HG03280 (cell line): ENCODE data around the gene CALU.

ENCODE experiments used
- ATAC-seq: cut with Tn5 transposase; IDR thresholded peaks from one replicate; pipeline ENCODE4 v1.9.1; 2021; ENCODE audit warnings: mild to moderate bottlenecking, moderate library complexity; ENCODE audit not compliant: unreplicated experiment

CALU gene

DNA sequence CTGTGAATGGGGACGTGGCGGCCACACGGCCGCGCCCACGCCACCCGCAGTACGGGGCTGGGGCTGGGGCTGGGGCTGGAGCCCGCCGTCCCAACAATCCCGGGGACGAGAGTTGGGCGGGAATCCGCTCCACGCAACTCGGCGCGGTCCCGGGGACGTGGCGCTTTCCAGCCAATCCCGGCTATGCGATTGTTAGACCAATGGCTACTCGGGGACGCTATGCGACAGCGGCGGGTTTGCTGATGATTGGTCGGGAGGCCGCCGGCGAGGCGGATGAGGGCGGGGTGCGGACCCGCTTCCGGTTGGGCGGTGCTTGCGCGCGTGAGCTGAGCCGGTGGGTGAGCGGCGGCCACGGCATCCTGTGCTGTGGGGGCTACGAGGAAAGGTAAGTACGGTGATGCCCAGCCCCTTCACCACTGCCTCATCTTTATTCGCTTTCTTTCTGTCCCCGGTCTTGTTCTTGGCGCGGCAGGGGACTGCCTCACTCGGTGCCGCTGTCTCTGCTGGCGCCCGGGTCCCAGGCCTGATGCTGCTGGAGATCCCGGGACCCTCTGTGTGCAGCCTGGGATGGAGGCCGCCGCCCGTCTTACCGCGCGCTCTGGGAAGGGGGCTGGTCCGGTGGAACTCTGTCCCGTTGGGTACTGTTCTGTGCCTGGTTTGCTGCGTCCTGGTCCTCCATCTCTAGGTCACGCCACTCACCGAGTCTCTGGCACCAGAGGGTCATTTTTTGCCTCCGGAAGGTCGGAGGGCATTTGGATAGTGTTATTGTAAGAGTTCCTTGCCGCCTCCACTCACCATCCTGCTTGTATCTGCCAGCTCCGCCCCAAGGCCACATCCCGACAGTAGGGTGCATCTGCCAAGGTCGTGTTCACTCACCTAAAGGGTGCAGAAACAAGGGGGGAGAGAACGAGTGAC lies at the start of gene CALU:
Gene CALU (plus strand): TSS at position 312 of the 915 bp plus-strand sequence. CDS start 9,225 bp downstream, outside the sequence.
- ATAC-seq: peak; percentile 99

GRCh38 chr7:128691227-128691626 lies 47.9 kb upstream of the CALU start:
- ATAC-seq: no peak

DNA sequence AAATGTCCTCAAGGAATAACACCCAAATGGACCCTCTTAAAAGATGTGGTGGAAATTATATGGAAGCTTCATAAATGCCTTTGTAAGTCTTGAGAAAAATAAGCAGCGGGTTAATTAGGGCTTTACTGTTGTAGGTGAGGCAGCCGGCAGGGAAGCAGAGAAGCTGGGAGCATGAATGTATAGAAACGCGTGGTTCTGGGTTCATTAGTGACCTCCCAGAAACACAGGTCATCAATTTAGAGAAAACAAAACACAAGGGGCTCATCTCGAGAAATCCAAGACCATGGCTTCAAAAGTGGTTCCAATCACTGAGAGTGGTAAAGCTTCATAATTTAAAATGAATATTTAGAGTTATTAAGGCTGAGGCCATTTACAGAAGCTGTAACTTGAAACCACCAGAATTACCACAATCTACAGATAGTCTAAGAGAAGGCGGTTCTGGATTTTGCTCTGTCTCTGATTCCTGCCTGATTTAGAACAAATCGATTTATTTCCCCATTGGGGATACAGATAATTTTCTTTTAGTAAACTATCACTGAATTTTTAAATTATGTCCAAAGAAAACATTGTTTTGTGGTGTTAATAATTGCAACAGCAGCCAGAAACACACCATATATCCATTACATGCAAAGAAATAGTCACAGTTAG lies 46.4 kb upstream of the CALU start:
- ATAC-seq: no peak

DNA sequence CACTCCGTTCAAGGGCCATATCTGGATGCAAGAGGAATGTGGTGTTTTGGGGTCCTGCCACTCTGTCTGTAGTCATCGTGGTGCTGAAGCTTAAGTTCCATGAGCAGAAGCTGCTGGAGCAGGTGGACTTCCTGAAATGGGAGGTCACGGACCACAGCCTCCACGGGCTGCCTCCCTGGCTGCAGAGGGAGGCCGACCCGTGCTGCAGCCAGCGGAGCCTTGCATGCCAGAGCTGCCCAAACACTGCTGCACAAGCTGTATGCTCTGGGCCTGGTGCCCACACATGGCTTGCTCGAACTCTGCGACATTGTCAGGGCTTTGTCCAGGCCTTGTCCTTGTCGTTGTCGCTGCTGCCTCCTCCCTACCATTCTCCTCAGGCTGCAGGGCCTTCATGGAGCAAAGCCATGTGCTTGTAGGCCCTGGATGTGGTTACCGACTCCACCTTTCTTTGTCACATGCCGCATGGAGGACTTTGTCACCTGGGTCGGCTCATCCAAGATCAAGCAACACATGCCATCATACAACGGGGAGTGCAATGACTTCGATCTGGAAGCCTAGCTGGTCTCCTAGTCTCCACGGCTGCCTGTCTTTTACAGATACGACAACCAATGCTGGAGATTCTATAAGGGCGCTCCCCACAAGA lies 45.7 kb upstream of the CALU start:
- ATAC-seq: no peak

- ATAC-seq: no peak
These were observed 44.4 kb upstream of the CALU start for GRCh38 chr7:128694738-128695137.

- no peak for ATAC-seq
These were observed 41.8 kb upstream of the CALU start for GRCh38 chr7:128697302-128697905.

DNA sequence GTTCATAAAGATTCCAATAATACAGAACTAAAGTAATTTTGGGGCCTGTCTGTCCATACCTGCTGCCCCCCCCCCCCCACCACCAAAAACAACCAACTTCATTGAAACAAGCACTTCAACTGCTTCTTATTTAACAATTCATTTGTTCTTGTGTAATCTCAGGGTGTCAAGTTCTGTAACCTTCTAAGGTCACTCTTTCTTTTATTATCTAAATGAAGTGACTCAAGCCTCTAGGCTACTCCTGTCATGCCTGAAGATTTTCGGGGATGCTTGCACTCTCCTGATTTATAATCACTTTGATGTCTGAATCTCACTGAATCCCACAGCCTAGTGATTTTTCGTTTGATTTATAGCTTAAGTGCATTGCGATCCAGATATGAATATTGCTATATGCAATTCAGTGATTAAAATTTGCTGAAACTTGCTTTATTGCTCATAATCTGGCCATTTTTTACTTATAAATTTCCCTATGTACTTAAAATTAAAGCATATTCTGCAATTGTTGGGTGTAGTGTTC lies 39.9 kb upstream of the CALU start:
- ATAC-seq: no peak

DNA sequence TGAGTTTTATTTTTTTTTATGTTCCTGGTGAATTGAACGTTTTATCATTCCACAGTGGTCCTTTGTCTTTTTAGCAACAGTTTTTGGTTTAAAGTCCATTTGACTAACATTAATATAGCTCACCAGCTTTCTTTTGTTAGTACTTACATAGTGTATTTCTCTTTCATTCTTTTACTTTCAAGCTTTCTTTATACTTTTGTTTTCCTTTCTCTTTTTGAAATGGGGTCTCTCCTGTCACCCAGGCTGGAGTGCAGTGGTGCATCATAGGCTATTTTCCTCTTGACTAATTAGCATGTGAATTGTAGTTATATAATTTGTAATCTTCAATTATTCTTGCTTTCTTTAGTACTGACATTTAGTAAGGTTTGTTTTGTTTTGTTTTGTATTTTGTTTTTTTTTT lies 39.3 kb upstream of the CALU start:
- no peak for ATAC-seq

DNA sequence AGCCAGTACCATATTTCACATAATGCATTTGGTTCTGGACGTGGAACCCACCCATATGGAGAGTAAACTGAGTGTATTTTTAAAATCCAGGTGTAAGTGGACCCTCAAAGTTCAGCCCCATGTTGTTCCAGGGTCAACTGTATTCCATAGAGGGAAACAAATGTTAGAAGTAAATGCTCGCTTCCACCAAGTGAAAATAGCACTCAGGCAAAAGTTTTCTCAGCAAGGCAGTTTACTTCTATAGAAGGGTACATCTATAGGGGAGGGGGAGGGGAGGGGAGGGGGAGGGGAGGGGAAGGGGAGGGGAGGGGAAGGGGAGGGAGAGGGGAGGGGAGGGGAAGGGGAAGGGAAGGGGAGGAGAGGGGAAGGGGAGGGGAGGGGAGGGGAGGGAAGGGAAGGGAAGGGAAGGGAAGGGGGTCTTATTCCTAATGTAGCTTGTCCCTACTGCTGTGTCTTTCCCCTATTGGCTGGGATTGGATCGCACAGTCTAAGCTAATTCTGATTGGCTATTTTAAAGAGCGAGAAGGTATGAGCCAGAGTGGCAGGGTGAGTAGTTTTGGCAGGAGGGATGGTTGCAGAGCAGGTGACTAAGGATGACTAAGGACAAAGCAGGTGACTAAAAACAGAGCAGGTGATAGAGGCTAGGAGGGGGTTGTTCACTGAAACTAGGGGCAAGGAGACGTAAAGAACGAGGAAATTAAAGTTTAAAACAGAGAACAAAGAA lies 37.9 kb upstream of the CALU start:
- ATAC-seq: no peak

DNA sequence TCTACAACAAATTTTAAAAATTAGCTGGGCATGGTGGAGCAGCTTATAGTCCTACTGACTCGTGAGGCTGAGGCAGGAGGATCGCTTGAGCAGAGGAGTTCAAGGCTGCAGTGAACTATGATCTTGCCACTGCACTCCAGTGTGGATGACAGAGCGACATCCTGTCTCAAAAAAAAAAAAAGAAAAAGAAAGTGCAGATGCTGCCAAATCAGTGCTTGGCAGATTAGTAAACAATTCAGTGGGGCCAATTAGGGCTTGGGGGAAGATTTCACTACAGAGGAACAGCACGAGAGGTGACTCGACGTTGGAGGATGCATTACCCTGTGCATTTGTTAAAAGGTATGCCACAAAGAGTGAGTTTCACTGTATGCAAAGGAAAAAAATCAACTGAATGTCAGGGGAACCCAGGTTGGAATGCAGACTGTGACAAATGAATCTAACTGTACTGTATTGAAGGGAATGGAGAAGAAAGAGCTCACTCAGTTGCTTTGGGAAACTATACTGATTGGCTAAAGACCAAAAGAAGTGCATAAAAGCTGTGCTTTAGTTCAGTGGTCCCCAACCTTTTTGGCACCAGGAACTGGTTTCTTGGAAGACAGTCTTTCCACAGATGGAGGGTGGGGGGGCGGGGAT lies 35.4 kb upstream of the CALU start:
- ATAC-seq: no peak

GRCh38 chr7:128705891-128706333 lies 33.2 kb upstream of the CALU start:
- ATAC-seq: no peak

DNA sequence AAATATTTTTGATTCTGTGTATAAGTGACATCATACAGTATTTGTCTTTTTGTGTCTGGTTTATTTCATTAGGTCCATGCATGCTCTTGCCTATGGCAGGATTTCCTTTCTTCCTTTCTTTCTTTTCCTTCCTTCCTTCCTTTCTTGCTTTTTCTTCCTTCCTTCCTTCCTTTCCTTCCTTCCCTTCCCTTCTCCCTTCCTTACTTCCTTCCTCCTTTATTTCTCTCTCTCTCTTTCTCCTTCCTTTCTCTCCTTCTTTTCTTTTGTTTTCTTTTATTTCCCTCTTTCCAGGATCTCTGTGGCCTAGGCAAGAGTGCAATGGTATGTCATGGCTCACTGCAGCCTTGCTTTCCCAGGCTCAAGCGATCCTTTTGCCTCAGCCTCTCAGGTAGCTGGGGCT lies 31.4 kb upstream of the CALU start:
- no peak for ATAC-seq

GRCh38 chr7:128708235-128708634 lies 30.9 kb upstream of the CALU start:
- ATAC-seq: no peak

DNA sequence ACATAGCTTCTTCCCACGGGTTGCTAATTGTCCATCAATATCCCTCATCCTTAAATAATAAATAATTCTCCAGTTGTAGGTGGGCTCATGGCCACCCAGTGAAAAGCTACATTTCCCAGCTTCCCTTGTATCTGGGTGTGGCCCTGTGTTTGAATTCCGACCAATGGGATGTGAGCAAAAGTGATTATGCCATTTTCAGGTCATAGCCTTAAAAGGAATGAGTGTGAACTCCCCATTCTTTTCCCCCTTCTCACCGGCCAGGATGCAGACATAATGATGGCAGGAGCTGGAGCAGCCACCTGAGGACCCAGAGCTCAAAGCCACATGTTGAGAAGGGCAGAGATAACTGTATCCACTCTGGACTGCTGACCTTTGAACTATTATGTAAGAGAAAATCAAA lies 30.3 kb upstream of the CALU start:
- ATAC-seq: no peak

DNA sequence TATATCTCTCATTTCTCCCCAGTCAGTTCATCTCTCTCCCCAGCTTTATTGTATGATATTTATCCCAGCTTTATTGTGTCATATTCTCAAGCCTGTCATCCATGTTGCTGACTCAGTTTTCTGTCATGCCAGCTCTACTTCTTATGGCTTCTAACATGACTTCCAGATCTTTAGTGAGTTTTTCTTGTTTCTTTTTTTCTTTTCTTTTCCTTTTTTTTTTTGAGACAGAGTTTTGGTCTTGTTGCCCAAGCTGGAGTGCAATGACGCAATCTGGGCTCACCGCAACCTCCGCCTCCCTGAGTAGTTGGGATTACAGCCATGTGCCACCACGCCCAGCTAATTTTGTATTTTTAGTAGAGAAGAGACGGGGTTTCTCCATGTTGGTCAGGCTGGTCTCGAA lies 28.7 kb upstream of the CALU start:
- ATAC-seq: no peak

DNA sequence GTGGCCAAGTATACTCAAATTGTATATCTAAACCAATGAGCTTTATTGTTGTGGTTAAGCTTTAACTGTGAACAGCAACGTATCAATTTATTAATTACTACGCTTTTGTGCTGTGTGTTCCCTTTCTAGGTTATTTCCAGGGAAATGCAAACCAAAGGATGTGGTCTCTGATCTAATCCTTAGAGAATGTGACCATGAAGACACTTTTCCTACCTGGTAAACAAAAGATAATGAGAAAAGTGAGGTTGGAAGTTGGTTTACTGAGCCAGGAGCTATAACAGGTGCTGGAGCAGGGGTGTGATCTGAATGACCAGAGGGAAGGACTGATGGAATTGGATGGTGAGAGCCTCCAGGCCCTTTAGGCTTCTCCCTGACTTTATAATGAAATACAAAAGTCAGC lies 25.4 kb upstream of the CALU start:
- no peak for ATAC-seq

- no peak for ATAC-seq
These were observed 24.3 kb upstream of the CALU start for GRCh38 chr7:128714701-128715495.

GRCh38 chr7:128718967-128719642 lies 20.1 kb upstream of the CALU start:
- no peak for ATAC-seq

GRCh38 chr7:128721376-128721775 lies 17.8 kb upstream of the CALU start:
- no peak for ATAC-seq
